Liver (tissue), 9 donors: ENCODE data around the gene SLC36A3. TPM values are rescaled to one million over a fixed set of nuclear protein-coding genes. Genes with fewer than 3 reads are reported as not detected.

Experiments
- DNase-seq: peaks from one replicate; pipeline ENCODE4 v3.0.0-alpha.2; 2017; ENCODE audit warnings: low spot score
- H3K27ac ChIP-seq, 2 donors: one replicate each; pipeline ENCODE4 v1.7.0; 2013; ENCODE audit warnings: inconsistent platforms in 2 of 2, low read length in 2 of 2, control low read depth in 1 of 2, low read depth in 1 of 2, mild to moderate bottlenecking in 1 of 2
- H3K27me3 ChIP-seq, 4 donors: one replicate each; pipeline versions ENCODE4 v1.6.1 to v1.7.0; 2013; ENCODE audit warnings: low read length in 3 of 4, inconsistent platforms in 1 of 4, mild to moderate bottlenecking in 1 of 4, moderate library complexity in 1 of 4; ENCODE audit not compliant: control insufficient read depth in 4 of 4, insufficient read depth in 4 of 4
- H3K36me3 ChIP-seq, 4 donors: one replicate each; pipeline versions ENCODE4 v1.6.1 to v1.7.0; 2013; ENCODE audit warnings: low read length in 3 of 4, mild to moderate bottlenecking in 3 of 4, low read depth in 1 of 4, moderate library complexity in 1 of 4; ENCODE audit not compliant: control insufficient read depth in 4 of 4, insufficient read depth in 3 of 4
- H3K4me1 ChIP-seq, 4 donors: one replicate each; pipeline versions ENCODE4 v1.6.1 to v1.7.0; 2013; ENCODE audit warnings: low read length in 3 of 4, mild to moderate bottlenecking in 3 of 4, moderate library complexity in 1 of 4; ENCODE audit not compliant: control insufficient read depth in 4 of 4, insufficient read depth in 4 of 4
- H3K4me3 ChIP-seq, 3 donors: one replicate each; pipeline versions ENCODE4 v1.6.1 to v1.7.0; 2013; ENCODE audit warnings: low read length in 3 of 3, control low read depth in 1 of 3, low read depth in 1 of 3, mild to moderate bottlenecking in 1 of 3
- H3K9ac ChIP-seq, 2 donors: one replicate each; pipeline ENCODE4 v1.7.0; 2013; ENCODE audit warnings: low read length in 2 of 2, mild to moderate bottlenecking in 2 of 2, moderate library complexity in 2 of 2, control low read depth in 1 of 2, low read depth in 1 of 2
- H3K9me3 ChIP-seq, 4 donors: one replicate each; pipeline versions ENCODE4 v1.6.1 to v1.7.0; 2013; ENCODE audit warnings: low read length in 3 of 4; ENCODE audit not compliant: control insufficient read depth in 4 of 4
- EGR1 ChIP-seq, 2 donors: IDR thresholded peaks; 2 replicates each; pipeline ENCODE4 v1.6.1; 2016 to 2018; ENCODE audit warnings: antibody characterized with exemption in 2 of 2, low read depth in 2 of 2
- FOXA1 ChIP-seq: IDR thresholded peaks from 2 replicates; pipeline ENCODE4 v1.6.1; 2016; ENCODE audit warnings: antibody characterized with exemption
- FOXA2 ChIP-seq: IDR thresholded peaks from 2 replicates; pipeline ENCODE4 v1.6.1; 2016; ENCODE audit warnings: antibody characterized with exemption
- GABPA ChIP-seq, 2 donors: IDR thresholded peaks in 1 of 2; conservative IDR thresholded peaks in 1 of 2; 2 replicates each; pipeline ENCODE4 v1.6.1; 2016; ENCODE audit warnings: antibody characterized with exemption in 2 of 2, mild to moderate bottlenecking in 1 of 2, moderate library complexity in 1 of 2
- HNF4A ChIP-seq, 2 donors: conservative IDR thresholded peaks; 2 replicates each; pipeline ENCODE4 v1.6.1; 2016; ENCODE audit warnings: antibody characterized with exemption in 2 of 2, mild to moderate bottlenecking in 2 of 2
- HNF4G ChIP-seq: IDR thresholded peaks from 2 replicates; pipeline ENCODE4 v1.6.1; 2016; ENCODE audit warnings: antibody characterized with exemption
- JUND ChIP-seq, 2 donors: IDR thresholded peaks; 2 replicates each; pipeline ENCODE4 v1.6.1; 2016; ENCODE audit warnings: antibody characterized with exemption in 2 of 2
- NR2F2 ChIP-seq: IDR thresholded peaks from 2 replicates; pipeline ENCODE4 v1.6.1; 2016; ENCODE audit warnings: antibody characterized with exemption
- RAD21 ChIP-seq, 2 donors: IDR thresholded peaks; 2 replicates each; pipeline ENCODE4 v1.6.1; 2016; ENCODE audit warnings: antibody characterized with exemption in 2 of 2, mild to moderate bottlenecking in 2 of 2
- SP1 ChIP-seq: IDR thresholded peaks from 2 replicates; pipeline ENCODE4 v1.6.1; 2018; ENCODE audit warnings: antibody characterized with exemption, mild to moderate bottlenecking
- TAF1 ChIP-seq: conservative IDR thresholded peaks from 2 replicates; pipeline ENCODE4 v1.6.1; 2016; ENCODE audit warnings: antibody characterized with exemption, mild to moderate bottlenecking
- YY1 ChIP-seq: IDR thresholded peaks from 2 replicates; pipeline ENCODE4 v1.6.1; 2016; ENCODE audit warnings: antibody characterized with exemption, mild to moderate bottlenecking
- WGBS: extraction: QIAGEN DNeasy Blood & Tissue Kit; methylation state at CpG from one replicate; pipeline ENCODE4 v1.1.7; 2013; 5-methylcytosine and 5-hydroxymethylcytosine counted together
- polyA plus RNA-seq, 2 donors: library from polyadenylated mRNA; stranded (reverse) in 1 of 2; unstranded in 1 of 2; fragments of 200-250 nt in 1 of 2; fragments of >200 nt in 1 of 2; fragmentation: Nextera tagmentation in 1 of 2; extraction: Ambion mirVana in 1 of 2; gene quantifications; one replicate each; pipeline versions ENCODE4 v1.2.1 to v1.2.3, GENCODE V29; 2013 to 2015
- total RNA-seq, 2 donors: library from RNA; depleted of rRNA; stranded (reverse); fragments of >200 nt; gene quantifications; one replicate each; pipeline ENCODE4 v1.2.3, GENCODE V29; 2014
- TF ChIP-seq, protein P1 (sequence below): IDR thresholded peaks from 2 replicates; pipeline ENCODE4 v1.6.1; 2016; ENCODE audit warnings: antibody characterized with exemption
- TF ChIP-seq, protein P2 (sequence below): IDR thresholded peaks from 2 replicates; pipeline ENCODE4 v1.6.1; 2016; ENCODE audit warnings: antibody characterized with exemption, mild to moderate bottlenecking
- TF ChIP-seq, protein P3 (sequence below): fragments of 150-350 bp; IDR thresholded peaks from 2 replicates; pipeline ENCODE4 v1.5.1; 2017; ENCODE audit warnings: improper control_type of control experiment, low read depth, low read length; ENCODE audit not compliant: missing input control
- TF ChIP-seq, protein P4 (sequence below): IDR thresholded peaks from 2 replicates; pipeline ENCODE4 v1.6.1; 2016; ENCODE audit warnings: antibody characterized with exemption
- TF ChIP-seq, protein P5 (sequence below): IDR thresholded peaks from 2 replicates; pipeline ENCODE4 v1.6.1; 2016; ENCODE audit warnings: antibody characterized with exemption
- donor health status: healthy.
- donor health status: healthy.
- donor health status: healthy.
- donor health status: healthy.
- donor health status: healthy.

Gene SLC36A3
- total and polyA plus RNA-seq, 4 donors: not detected

DNA sequence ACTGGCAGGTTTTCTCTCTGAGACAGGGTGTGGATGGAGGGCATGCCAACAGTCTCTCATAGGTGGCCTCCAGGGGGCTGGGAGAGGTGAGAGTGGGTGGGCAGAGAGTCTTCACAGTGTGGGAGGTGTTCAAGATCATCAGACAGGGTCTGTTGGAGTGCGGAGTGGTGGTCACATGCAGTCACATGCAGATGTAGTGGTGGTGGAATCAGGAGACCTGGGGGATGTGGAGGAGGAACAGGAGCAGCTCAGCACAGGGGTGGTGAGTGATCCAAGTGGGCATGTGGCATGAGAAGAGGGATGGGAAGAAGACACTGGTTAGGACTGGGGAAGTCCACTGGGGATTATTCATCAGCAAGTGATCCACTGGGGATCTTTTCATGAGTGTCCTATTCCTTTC, 44.8 kb downstream of the SLC36A3 start:
- WGBS: 9% methylated on average over 1 of the region's 1 CpG
- Histone ChIP-seq H3K27ac (no peak overlapping the region), H3K4me3 (no peak overlapping the region), H3K9ac (no peak overlapping the region), H3K9me3 (no peaks in the 10 kb centered on the region), H3K27me3 (no peaks in the 10 kb centered on the region), H3K36me3 (peaks cover 2 to 5% (median 4%) of the 10 kb centered on the region in 4 donors), H3K4me1 (peaks cover 0 to 8% (median 4%) of the 10 kb centered on the region in 4 donors)
- no peak for DNase-seq
- TF ChIP-seq SP1 (no peak), EGR1 (IDR thresholded peaks at IDR 0.05; ENCODE audit: low read depth in 2 of 2) (no peak), YY1 (no peak), HNF4G (no peak), FOXA2 (no peak), HNF4A (conservative IDR thresholded peaks at IDR 0.05) (no peak), GABPA (IDR thresholded peaks at IDR 0.05 in 1 of 2, conservative IDR thresholded peaks at IDR 0.05 in 1 of 2) (no peak)
- TF ChIP-seq, protein P1, sequence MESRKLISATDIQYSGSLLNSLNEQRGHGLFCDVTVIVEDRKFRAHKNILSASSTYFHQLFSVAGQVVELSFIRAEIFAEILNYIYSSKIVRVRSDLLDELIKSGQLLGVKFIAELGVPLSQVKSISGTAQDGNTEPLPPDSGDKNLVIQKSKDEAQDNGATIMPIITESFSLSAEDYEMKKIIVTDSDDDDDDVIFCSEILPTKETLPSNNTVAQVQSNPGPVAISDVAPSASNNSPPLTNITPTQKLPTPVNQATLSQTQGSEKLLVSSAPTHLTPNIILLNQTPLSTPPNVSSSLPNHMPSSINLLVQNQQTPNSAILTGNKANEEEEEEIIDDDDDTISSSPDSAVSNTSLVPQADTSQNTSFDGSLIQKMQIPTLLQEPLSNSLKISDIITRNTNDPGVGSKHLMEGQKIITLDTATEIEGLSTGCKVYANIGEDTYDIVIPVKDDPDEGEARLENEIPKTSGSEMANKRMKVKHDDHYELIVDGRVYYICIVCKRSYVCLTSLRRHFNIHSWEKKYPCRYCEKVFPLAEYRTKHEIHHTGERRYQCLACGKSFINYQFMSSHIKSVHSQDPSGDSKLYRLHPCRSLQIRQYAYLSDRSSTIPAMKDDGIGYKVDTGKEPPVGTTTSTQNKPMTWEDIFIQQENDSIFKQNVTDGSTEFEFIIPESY: no peak

DNA sequence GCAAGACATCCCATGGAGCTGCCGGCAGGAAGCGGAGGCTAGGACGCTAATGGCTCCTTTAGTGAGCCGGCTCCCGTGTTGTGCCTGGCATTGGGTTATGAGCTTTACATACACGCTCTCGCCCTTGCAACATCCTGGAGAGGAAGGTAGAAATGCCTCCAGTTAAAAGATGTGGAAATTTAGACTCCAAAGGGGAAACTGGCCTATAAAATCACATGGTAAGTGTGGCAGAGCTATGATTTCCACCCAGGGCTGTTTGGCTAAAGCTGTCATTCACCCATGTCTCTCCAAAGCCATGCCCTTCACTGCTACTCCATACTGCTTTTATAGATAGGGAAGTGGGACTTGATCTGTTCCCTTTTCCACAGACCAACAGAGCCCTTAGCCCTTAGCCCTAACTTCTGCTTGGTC, 45.4 kb downstream of the SLC36A3 start:
- no peak overlapping the region for H3K27ac ChIP-seq
- no peaks in the 10 kb centered on the region for H3K27me3 ChIP-seq
- H3K36me3 ChIP-seq: peaks cover 0 to 5% (median 4%) of the 10 kb centered on the region in 4 donors
- no peak overlapping the region for H3K9ac ChIP-seq
- WGBS: 89% methylated on average over 7 of the region's 7 CpGs
- H3K4me3 ChIP-seq: no peak overlapping the region
- H3K9me3 ChIP-seq: no peaks in the 10 kb centered on the region
- H3K4me1 ChIP-seq: peaks cover 0 to 14% (median 10%) of the 10 kb centered on the region in 4 donors
- TF ChIP-seq RAD21 (IDR thresholded peaks at IDR 0.05): no peak
- TF ChIP-seq, protein P2, sequence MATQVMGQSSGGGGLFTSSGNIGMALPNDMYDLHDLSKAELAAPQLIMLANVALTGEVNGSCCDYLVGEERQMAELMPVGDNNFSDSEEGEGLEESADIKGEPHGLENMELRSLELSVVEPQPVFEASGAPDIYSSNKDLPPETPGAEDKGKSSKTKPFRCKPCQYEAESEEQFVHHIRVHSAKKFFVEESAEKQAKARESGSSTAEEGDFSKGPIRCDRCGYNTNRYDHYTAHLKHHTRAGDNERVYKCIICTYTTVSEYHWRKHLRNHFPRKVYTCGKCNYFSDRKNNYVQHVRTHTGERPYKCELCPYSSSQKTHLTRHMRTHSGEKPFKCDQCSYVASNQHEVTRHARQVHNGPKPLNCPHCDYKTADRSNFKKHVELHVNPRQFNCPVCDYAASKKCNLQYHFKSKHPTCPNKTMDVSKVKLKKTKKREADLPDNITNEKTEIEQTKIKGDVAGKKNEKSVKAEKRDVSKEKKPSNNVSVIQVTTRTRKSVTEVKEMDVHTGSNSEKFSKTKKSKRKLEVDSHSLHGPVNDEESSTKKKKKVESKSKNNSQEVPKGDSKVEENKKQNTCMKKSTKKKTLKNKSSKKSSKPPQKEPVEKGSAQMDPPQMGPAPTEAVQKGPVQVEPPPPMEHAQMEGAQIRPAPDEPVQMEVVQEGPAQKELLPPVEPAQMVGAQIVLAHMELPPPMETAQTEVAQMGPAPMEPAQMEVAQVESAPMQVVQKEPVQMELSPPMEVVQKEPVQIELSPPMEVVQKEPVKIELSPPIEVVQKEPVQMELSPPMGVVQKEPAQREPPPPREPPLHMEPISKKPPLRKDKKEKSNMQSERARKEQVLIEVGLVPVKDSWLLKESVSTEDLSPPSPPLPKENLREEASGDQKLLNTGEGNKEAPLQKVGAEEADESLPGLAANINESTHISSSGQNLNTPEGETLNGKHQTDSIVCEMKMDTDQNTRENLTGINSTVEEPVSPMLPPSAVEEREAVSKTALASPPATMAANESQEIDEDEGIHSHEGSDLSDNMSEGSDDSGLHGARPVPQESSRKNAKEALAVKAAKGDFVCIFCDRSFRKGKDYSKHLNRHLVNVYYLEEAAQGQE: no peak
- no peak for TF ChIP-seq GABPA (IDR thresholded peaks at IDR 0.05 in 1 of 2, conservative IDR thresholded peaks at IDR 0.05 in 1 of 2)
- no peak for TF ChIP-seq FOXA1
- TF ChIP-seq TAF1: no peak
- no peak for DNase-seq

DNA sequence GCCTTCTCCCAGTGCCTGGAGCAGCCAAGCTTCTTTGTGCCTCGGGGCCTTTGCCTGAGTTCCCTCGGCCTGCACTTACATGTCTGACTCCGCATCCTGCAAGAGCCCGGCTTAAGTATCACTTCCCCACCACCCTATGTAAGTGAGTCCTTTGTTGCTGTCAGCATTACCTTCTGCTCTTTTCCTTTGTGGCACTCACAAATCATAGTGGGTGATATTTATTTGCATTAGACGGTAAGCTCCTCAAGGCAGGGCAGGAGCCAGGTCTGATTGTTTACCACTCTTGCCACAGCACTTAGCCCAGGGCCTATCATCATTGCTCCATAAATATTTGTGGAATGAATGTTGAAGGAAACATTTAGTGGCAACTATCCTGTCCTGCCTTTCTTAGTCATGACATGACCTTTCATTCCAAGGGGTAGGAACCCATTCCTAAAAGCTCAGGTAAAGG, 45.8 kb downstream of the SLC36A3 start:
- H3K4me3 ChIP-seq: no peak overlapping the region
- no peaks in the 10 kb centered on the region for H3K27me3 ChIP-seq
- no peak for DNase-seq
- no peak overlapping the region for H3K9ac ChIP-seq
- WGBS: 82% methylated on average over 5 of the region's 5 CpGs
- no peaks in the 10 kb centered on the region for H3K9me3 ChIP-seq
- H3K36me3 ChIP-seq: peaks cover 0 to 5% (median 4%) of the 10 kb centered on the region in 4 donors
- H3K4me1 ChIP-seq: peaks cover 0 to 18% (median 11%) of the 10 kb centered on the region in 4 donors
- no peak overlapping the region for H3K27ac ChIP-seq
- TF ChIP-seq, protein P2: no peak
- no peak for TF ChIP-seq NR2F2
- TF ChIP-seq, protein P3, sequence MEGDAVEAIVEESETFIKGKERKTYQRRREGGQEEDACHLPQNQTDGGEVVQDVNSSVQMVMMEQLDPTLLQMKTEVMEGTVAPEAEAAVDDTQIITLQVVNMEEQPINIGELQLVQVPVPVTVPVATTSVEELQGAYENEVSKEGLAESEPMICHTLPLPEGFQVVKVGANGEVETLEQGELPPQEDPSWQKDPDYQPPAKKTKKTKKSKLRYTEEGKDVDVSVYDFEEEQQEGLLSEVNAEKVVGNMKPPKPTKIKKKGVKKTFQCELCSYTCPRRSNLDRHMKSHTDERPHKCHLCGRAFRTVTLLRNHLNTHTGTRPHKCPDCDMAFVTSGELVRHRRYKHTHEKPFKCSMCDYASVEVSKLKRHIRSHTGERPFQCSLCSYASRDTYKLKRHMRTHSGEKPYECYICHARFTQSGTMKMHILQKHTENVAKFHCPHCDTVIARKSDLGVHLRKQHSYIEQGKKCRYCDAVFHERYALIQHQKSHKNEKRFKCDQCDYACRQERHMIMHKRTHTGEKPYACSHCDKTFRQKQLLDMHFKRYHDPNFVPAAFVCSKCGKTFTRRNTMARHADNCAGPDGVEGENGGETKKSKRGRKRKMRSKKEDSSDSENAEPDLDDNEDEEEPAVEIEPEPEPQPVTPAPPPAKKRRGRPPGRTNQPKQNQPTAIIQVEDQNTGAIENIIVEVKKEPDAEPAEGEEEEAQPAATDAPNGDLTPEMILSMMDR: no peak
- no peak for TF ChIP-seq EGR1 (IDR thresholded peaks at IDR 0.05; ENCODE audit: low read depth in 2 of 2)
- TF ChIP-seq JUND (IDR thresholded peaks at IDR 0.05): no peak
- TF ChIP-seq HNF4G: no peak
- TF ChIP-seq, protein P4, sequence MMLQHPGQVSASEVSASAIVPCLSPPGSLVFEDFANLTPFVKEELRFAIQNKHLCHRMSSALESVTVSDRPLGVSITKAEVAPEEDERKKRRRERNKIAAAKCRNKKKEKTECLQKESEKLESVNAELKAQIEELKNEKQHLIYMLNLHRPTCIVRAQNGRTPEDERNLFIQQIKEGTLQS: no peak
- no peak for TF ChIP-seq FOXA2
- TF ChIP-seq, protein P5, sequence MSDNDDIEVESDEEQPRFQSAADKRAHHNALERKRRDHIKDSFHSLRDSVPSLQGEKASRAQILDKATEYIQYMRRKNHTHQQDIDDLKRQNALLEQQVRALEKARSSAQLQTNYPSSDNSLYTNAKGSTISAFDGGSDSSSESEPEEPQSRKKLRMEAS: no peak
